A549 (cell line): ENCODE measurements around the gene RALA.
A peak's percentile ranks its signal among the peaks of the same experiment; 100 is the strongest.

ENCODE experiments used
- CEBPB ChIP-seq, 2 experiments: fragments of >200 bp in 1 of 2; sonication (Bioruptor Twin) in 1 of 2; formaldehyde crosslinking in 1 of 2; IDR thresholded peaks; 2 replicates each; pipeline ENCODE4 v1.6.1; 2012 to 2016
- CHD2 ChIP-seq: fragments of 150-350 bp; IDR thresholded peaks from 2 replicates; pipeline ENCODE4 v1.6.1; 2014; ENCODE audit warnings: low read length; ENCODE audit not compliant: partially characterized antibody
- CTCF ChIP-seq: fragments of >200 bp; sonication (Bioruptor Twin); formaldehyde crosslinking; IDR thresholded peaks from 3 replicates; pipeline ENCODE4 v1.5.1; 2016
- EHF ChIP-seq: fragments of 250-450 bp; sonication (Bioruptor Pico); IDR thresholded peaks from 2 replicates; pipeline ENCODE4 v1.5.0; 2020; ENCODE audit warnings: mild to moderate bottlenecking
- ELK1 ChIP-seq: fragments of 150-350 bp; IDR thresholded peaks from 2 replicates; pipeline ENCODE4 v1.6.1; 2014; ENCODE audit warnings: low read depth, mild to moderate bottlenecking, low read length
- EP300 ChIP-seq, 2 experiments: fragments of >200 bp; sonication (Bioruptor Twin); formaldehyde crosslinking; IDR thresholded peaks; 2 replicates in 1 of 2; 3 replicates in 1 of 2; pipeline ENCODE4 v1.6.1; 2016 to 2017
- ESRRA ChIP-seq: fragments of 150-350 bp; IDR thresholded peaks from 2 replicates; pipeline ENCODE4 v1.6.1; 2014; ENCODE audit warnings: mild to moderate bottlenecking, low read length, borderline replicate concordance
- GATA3 ChIP-seq: IDR thresholded peaks from 2 replicates; pipeline ENCODE4 v1.6.1; 2012; ENCODE audit warnings: borderline replicate concordance
- MAZ ChIP-seq: fragments of 150-350 bp; IDR thresholded peaks from 2 replicates; pipeline ENCODE4 v1.6.1; 2014; ENCODE audit warnings: antibody characterized with exemption, low read depth, low read length, borderline replicate concordance
- PHF8 ChIP-seq: fragments of 200-600 bp; sonication (generic); IDR thresholded peaks from 2 replicates; pipeline ENCODE4 v1.6.1; 2016; ENCODE audit warnings: low read depth, mild to moderate bottlenecking, antibody characterized with exemption, moderate library complexity, borderline replicate concordance
- POLR2A ChIP-seq: IDR thresholded peaks from 2 replicates; pipeline ENCODE4 v1.6.1; 2012; ENCODE audit warnings: mild to moderate bottlenecking, low read length
- POLR2AphosphoS2 ChIP-seq: conservative IDR thresholded peaks from 2 replicates; pipeline ENCODE4 v1.6.1; 2012; ENCODE audit warnings: low read length, improper control_type of control experiment, inconsistent platforms
- RNF2 ChIP-seq: fragments of 200-600 bp; sonication (generic); IDR thresholded peaks from 2 replicates; pipeline ENCODE4 v1.6.1; 2016; ENCODE audit warnings: low read depth, mild to moderate bottlenecking, antibody characterized with exemption, moderate library complexity, borderline replicate concordance
- ZFP36 ChIP-seq: fragments of 450-650 bp; IDR thresholded peaks from 2 replicates; pipeline ENCODE4 v1.6.1; 2014; ENCODE audit warnings: borderline replicate concordance; ENCODE audit not compliant: partially characterized antibody

GRCh38 chr7:39580149-39580874 lies 43.1 kb upstream of the RALA start:
- TF ChIP-seq POLR2A (no peak), ESRRA (no peak), POLR2AphosphoS2 (no peak), RNF2 (no peak), CEBPB (IDR thresholded peaks at IDR 0.05) (no peak), CTCF (peak; percentile 89), MAZ (no peak), CHD2 (no peak), ZFP36 (no peak), EP300 (IDR thresholded peaks at IDR 0.05) (no peak), GATA3 (no peak), EHF (no peak), PHF8 (no peak), ELK1 (no peak)
